Measurements from ENCODE around the gene YAP1.

YAP1 gene

GRCh38 chr11:102109896-102110760 is at the start of gene YAP1:
YAP1 (plus strand) TSS chr11:102110447; CDS start chr11:102110849, 402 bp downstream.
- DNase-seq, result peak; percentile 95

- DNase-seq, result no peak
Observed at GRCh38 chr11:102061276-102061675, 49.0 kb upstream of the YAP1 start.

- no peak for DNase-seq
Observed at GRCh38 chr11:102062106-102062505, 48.1 kb upstream of the YAP1 start.

GRCh38 chr11:102064316-102064715 is 45.9 kb upstream of the YAP1 start:
- no peak for DNase-seq

- no peak for DNase-seq
Observed at GRCh38 chr11:102070766-102071165, 39.5 kb upstream of the YAP1 start.

- no peak for DNase-seq
Observed at GRCh38 chr11:102071497-102072472, 38.5 kb upstream of the YAP1 start.

- DNase-seq, result no peak
Observed at GRCh38 chr11:102073253-102073652, 37.0 kb upstream of the YAP1 start.

GRCh38 chr11:102079625-102080024 is 30.6 kb upstream of the YAP1 start:
- no peak for DNase-seq

GRCh38 chr11:102081313-102081712 is 28.9 kb upstream of the YAP1 start:
- DNase-seq, result no peak

GRCh38 chr11:102085864-102086551 is 24.2 kb upstream of the YAP1 start:
- no peak for DNase-seq

- DNase-seq, result no peak
Observed at GRCh38 chr11:102097186-102097585, 13.1 kb upstream of the YAP1 start.

GRCh38 chr11:102099755-102100154 is 10.5 kb upstream of the YAP1 start:
- DNase-seq, result no peak

GRCh38 chr11:102108734-102109440 is 1.4 kb upstream of the YAP1 start:
- DNase-seq, result no peak

- DNase-seq, result peak; percentile 72
Observed at GRCh38 chr11:102110761-102111010, 439 bp downstream of the YAP1 start.

- DNase-seq, result peak; percentile 86
Observed at GRCh38 chr11:102111011-102111786, 952 bp downstream of the YAP1 start.

- peak; percentile 28 for DNase-seq
Observed at GRCh38 chr11:102111787-102112508, 1.7 kb downstream of the YAP1 start.

GRCh38 chr11:102112509-102112821 is 2.2 kb downstream of the YAP1 start:
- no peak for DNase-seq

- DNase-seq, result peak; percentile 13
Observed at GRCh38 chr11:102114032-102114431, 3.8 kb downstream of the YAP1 start.

- no peak for DNase-seq
Observed at GRCh38 chr11:102115557-102115956, 5.3 kb downstream of the YAP1 start.

- no peak for DNase-seq
Observed at GRCh38 chr11:102116453-102117205, 6.4 kb downstream of the YAP1 start.
